Endodermal cell (in vitro differentiated cells): Measurements from ENCODE around the gene TTC28. TPM values are rescaled to one million over a fixed set of nuclear protein-coding genes. Genes with fewer than 3 reads are reported as not detected.

Source experiments
- DNase-seq: peaks from one replicate; pipeline ENCODE4 v3.0.0-alpha.2; 2017
- H3K27ac ChIP-seq: 2 replicates; pipeline ENCODE4 v1.5.1; 2013; ENCODE audit warnings: mild to moderate bottlenecking, low read depth, low read length, moderate library complexity
- H3K27me3 ChIP-seq: 2 replicates; pipeline ENCODE4 v1.6.1; 2013; ENCODE audit warnings: mild to moderate bottlenecking, low read length, moderate library complexity; ENCODE audit not compliant: insufficient read depth, control insufficient read depth, poor library complexity, severe bottlenecking
- H3K36me3 ChIP-seq: 2 replicates; pipeline ENCODE4 v1.7.0; 2013; ENCODE audit warnings: mild to moderate bottlenecking, low read length, moderate library complexity; ENCODE audit not compliant: control insufficient read depth, insufficient read depth
- H3K4me1 ChIP-seq: one replicate; pipeline ENCODE4 v1.7.0; 2013; ENCODE audit warnings: low read length; ENCODE audit not compliant: control insufficient read depth, insufficient read depth
- H3K4me3 ChIP-seq: 2 replicates; pipeline ENCODE4 v1.5.1; 2013; ENCODE audit warnings: mild to moderate bottlenecking, low read length, moderate library complexity
- H3K9ac ChIP-seq: 2 replicates; pipeline ENCODE4 v1.6.1; 2013; ENCODE audit warnings: mild to moderate bottlenecking, low read length, moderate library complexity; ENCODE audit not compliant: poor library complexity, severe bottlenecking; ENCODE audit errors: extremely low read depth
- H3K9me3 ChIP-seq: 2 replicates; pipeline ENCODE4 v1.6.1; 2013; ENCODE audit warnings: mild to moderate bottlenecking, low read length, moderate library complexity; ENCODE audit not compliant: control insufficient read depth
- H3K27ac Mint-ChIP-seq: 2 replicates; pipeline ENCODE4 v1.8.0; 2020; ENCODE audit warnings: mixed read lengths
- H3K27me3 Mint-ChIP-seq: 2 replicates; pipeline ENCODE4 v1.8.0; 2021; ENCODE audit warnings: mild to moderate bottlenecking, mixed read lengths; ENCODE audit not compliant: insufficient read depth
- H3K36me3 Mint-ChIP-seq: 2 replicates; pipeline ENCODE4 v1.8.0; 2020; ENCODE audit warnings: low read depth, mixed read lengths
- H3K4me1 Mint-ChIP-seq: 2 replicates; pipeline ENCODE4 v1.8.0; 2020; ENCODE audit warnings: mixed read lengths
- H3K4me3 Mint-ChIP-seq: 2 replicates; pipeline ENCODE4 v1.8.0; 2020; ENCODE audit warnings: mild to moderate bottlenecking, moderate library complexity, mixed read lengths
- H3K9me3 Mint-ChIP-seq: 2 replicates; pipeline ENCODE4 v1.8.0; 2020; ENCODE audit warnings: mild to moderate bottlenecking, mixed read lengths
- CTCF ChIP-seq: fragments of 200-600 bp; sonication (generic); conservative IDR thresholded peaks from 2 replicates; pipeline ENCODE4 v1.5.0; 2021; ENCODE audit warnings: antibody characterized with exemption, mild to moderate bottlenecking
- WGBS, 2 experiments: methylation state at CpG; one replicate each; pipeline versions ENCODE4 v1.1.5 to v1.1.7; 2013; ENCODE audit warnings: missing lambda C conversion rate in 2 of 2, mixed read lengths in 1 of 2; ENCODE audit not compliant: insufficient coverage in 1 of 2, insufficient read length in 1 of 2; 5-methylcytosine and 5-hydroxymethylcytosine counted together
- total RNA-seq, 2 donors: library from RNA; stranded (reverse); fragmentation: NEBNext Ultra II Directional in 1 of 2; extraction: Animal tissue kit (Norgen Biotek cat#: 25700) in 1 of 2; gene quantifications; 2 replicates in 1 of 2; 3 replicates in 1 of 2; pipeline ENCODE4 v1.2.1, GENCODE V29; 2021

TTC28 gene
- total RNA-seq, 2 donors from 2014 or later, result 28.6 to 34.0 TPM

DNA sequence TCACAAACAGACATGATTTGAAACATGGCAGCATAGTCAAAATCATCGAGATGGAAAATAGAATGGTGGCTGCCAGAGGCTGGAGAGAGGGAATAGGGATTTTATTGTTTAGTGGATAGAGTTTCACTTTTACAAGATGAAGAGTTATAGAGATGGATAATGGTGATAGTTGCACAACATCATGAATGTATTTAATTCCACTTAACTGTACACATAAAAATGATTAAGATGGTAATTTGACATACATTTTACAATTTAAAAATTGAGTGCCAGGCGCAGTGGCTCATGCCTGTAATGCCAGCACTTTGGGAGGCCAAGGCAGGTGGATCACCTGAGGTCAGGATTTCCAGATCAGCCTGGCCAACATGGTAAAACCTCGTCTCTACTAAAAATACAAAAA is 21.2 kb downstream of the TTC28 start:
- peaks cover 6% of the 10 kb centered on the region for H3K9me3 Mint-ChIP-seq
- peaks cover 7% of the 10 kb centered on the region for H3K36me3 Mint-ChIP-seq
- Histone ChIP-seq H3K9ac (no peak overlapping the region), H3K27ac (no peak overlapping the region), H3K4me1 (peaks cover 3% of the 10 kb centered on the region), H3K4me3 (no peak overlapping the region), H3K36me3 (peaks cover 2% of the 10 kb centered on the region), H3K9me3 (peaks cover 9% of the 10 kb centered on the region), H3K27me3 (no peaks in the 10 kb centered on the region)
- TF ChIP-seq CTCF, result no peak
- peaks cover 9% of the 10 kb centered on the region for H3K4me1 Mint-ChIP-seq
- peaks cover 2% of the 10 kb centered on the region for H3K27me3 Mint-ChIP-seq
- no peak for DNase-seq
- H3K4me3 Mint-ChIP-seq, result no peak overlapping the region
- no peak overlapping the region for H3K27ac Mint-ChIP-seq
- WGBS, 2 experiments, result 94 to 100% methylated on average over 2 to 3 of the region's 3 CpGs

DNA sequence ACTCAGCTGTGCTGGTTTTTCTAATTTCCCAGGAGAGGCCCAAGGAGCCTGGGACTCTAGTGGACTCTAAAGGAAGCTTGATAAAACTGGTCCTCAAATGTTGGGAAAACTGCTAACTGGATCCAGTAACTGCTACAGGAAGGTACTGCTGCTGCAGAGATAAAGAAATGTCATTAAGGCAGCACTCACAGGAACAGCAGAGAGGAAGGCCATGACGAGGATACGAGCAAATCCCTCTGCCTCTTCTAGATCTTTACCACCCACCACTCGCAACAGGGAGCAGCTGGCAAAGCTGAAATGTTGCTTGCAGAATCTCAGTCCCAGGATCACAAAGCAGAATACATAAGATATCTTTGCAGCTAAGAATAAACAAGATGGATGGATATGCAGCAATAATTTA is 23.5 kb downstream of the TTC28 start:
- Mint-ChIP-seq H3K4me1 (peaks cover 9% of the 10 kb centered on the region), H3K4me3 (no peak overlapping the region), H3K36me3 (peaks cover 11% of the 10 kb centered on the region), H3K27ac (no peak overlapping the region), H3K27me3 (no peaks in the 10 kb centered on the region), H3K9me3 (no peaks in the 10 kb centered on the region)
- no peak overlapping the region for H3K27ac ChIP-seq
- H3K27me3 ChIP-seq, result no peaks in the 10 kb centered on the region
- H3K4me1 ChIP-seq, result peaks cover 3% of the 10 kb centered on the region
- no peak for DNase-seq
- 82 to 87% methylated on average over 2 to 3 of the region's 3 CpGs for WGBS, 2 experiments
- no peak overlapping the region for H3K4me3 ChIP-seq
- no peak overlapping the region for H3K9ac ChIP-seq
- TF ChIP-seq CTCF, result no peak
- H3K36me3 ChIP-seq, result peaks cover 3% of the 10 kb centered on the region
- peaks cover 10% of the 10 kb centered on the region for H3K9me3 ChIP-seq

- no peaks in the 10 kb centered on the region for H3K27me3 ChIP-seq
- H3K9me3 Mint-ChIP-seq, result peaks cover 3% of the 10 kb centered on the region
- H3K27ac ChIP-seq, result no peak overlapping the region
- H3K9me3 ChIP-seq, result peaks cover 10% of the 10 kb centered on the region
- H3K4me1 Mint-ChIP-seq, result peaks cover 2% of the 10 kb centered on the region
- H3K4me1 ChIP-seq, result no peaks in the 10 kb centered on the region
- no peak overlapping the region for H3K9ac ChIP-seq
- no peak for DNase-seq
- peaks cover 11% of the 10 kb centered on the region for H3K36me3 Mint-ChIP-seq
- TF ChIP-seq CTCF, result no peak
- peaks cover 3% of the 10 kb centered on the region for H3K36me3 ChIP-seq
- no peaks in the 10 kb centered on the region for H3K27me3 Mint-ChIP-seq
- no peak overlapping the region for H3K4me3 ChIP-seq
- H3K27ac Mint-ChIP-seq, result no peak overlapping the region
- no peak overlapping the region for H3K4me3 Mint-ChIP-seq
Measured at GRCh38 chr22:28650463-28650862, 29.2 kb downstream of the TTC28 start.
